GM12801 (cell line): ENCODE measurements around the gene KLHL41.

Source experiments
- TF ChIP-seq, protein P1 (sequence below): IDR thresholded peaks from one replicate; pipeline ENCODE4 v1.5.1; 2011; ENCODE audit warnings: control low read depth; ENCODE audit not compliant: insufficient read length; ENCODE audit errors: extremely low read depth

Gene KLHL41

GRCh38 chr2:169510496-169510895, 994 bp downstream of the KLHL41 start:
- TF ChIP-seq, protein P1, sequence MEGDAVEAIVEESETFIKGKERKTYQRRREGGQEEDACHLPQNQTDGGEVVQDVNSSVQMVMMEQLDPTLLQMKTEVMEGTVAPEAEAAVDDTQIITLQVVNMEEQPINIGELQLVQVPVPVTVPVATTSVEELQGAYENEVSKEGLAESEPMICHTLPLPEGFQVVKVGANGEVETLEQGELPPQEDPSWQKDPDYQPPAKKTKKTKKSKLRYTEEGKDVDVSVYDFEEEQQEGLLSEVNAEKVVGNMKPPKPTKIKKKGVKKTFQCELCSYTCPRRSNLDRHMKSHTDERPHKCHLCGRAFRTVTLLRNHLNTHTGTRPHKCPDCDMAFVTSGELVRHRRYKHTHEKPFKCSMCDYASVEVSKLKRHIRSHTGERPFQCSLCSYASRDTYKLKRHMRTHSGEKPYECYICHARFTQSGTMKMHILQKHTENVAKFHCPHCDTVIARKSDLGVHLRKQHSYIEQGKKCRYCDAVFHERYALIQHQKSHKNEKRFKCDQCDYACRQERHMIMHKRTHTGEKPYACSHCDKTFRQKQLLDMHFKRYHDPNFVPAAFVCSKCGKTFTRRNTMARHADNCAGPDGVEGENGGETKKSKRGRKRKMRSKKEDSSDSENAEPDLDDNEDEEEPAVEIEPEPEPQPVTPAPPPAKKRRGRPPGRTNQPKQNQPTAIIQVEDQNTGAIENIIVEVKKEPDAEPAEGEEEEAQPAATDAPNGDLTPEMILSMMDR = no peak

DNA sequence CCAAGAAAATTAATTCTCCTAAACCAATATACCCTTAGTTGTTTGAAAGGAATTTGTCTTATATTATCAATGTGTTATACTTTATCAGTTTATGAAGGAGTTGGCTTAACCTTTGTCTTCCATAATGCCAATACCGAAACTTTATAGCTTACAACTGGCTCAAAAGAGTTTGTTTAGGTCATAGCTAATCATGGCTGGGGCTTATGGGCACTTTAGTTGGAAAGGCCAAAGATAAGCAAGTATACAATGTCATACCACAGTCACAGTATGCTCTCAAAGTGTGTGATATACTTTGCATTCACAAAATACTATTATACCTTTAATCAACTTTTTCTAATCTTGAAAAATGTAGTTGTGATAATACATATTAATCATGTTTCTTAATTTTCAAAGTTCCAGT, 2.3 kb downstream of the KLHL41 start:
- TF ChIP-seq, protein P1 = no peak

DNA sequence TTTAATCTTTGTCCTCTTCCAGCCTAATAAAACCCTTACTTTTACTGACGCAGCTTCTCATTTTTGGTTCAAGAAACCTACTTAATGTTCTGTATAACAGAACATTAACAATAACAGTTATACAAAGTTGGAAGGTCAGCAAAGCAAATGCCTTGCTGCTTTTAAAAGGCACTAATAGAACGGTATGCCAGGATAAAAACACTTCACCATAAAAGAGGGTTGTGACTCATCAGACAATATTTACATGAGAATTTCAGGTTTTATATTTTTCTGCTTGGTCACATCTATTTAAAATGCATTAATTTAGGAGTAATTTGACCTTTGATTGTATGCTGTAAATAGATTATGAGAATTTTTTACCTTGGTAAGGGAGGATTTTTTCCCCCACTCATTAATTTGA, 3.0 kb downstream of the KLHL41 start:
- TF ChIP-seq, protein P1 = no peak

DNA sequence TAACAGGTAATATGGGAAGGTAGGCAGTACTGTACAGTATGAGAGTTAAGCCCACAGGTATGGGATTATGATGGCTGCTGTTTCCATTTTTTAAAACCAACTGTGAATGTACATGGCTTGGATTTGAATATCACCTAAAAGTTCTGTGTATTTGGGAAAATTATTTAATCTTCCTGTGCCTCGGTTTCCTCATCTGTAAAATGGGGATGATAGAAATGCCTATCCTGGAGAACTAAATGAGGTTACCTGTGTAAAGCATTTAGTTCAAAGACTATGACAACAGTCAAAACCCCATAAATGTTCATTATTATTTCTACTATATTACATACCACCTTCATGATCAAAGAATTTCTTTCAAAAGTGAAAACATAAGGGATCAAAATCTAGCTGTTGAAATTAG, 3.6 kb downstream of the KLHL41 start:
- TF ChIP-seq, protein P1 = no peak

DNA sequence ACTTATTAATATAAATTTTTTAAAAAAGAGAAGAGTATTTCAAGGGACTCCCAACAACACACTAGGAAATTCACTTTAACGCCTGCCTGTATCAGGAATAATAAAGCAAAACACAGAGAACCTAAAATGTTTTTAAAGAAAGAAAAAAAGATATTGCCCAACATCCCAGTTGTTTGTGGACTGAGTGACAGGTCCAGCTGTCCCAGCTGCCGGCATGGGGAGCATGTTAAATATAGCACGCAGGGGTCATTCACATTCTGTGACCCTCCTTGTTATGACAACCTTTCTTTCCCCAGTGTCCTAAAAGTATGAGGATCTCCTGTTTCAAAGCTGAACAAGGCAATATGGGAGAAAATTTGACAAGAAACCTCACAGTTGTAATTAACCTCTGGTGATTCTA, 4.4 kb downstream of the KLHL41 start:
- TF ChIP-seq, protein P1 = no peak

GRCh38 chr2:169520896-169521295, 11.4 kb downstream of the KLHL41 start:
- TF ChIP-seq, protein P1 = no peak

GRCh38 chr2:169523681-169524080, 14.2 kb downstream of the KLHL41 start:
- TF ChIP-seq, protein P1 = no peak

DNA sequence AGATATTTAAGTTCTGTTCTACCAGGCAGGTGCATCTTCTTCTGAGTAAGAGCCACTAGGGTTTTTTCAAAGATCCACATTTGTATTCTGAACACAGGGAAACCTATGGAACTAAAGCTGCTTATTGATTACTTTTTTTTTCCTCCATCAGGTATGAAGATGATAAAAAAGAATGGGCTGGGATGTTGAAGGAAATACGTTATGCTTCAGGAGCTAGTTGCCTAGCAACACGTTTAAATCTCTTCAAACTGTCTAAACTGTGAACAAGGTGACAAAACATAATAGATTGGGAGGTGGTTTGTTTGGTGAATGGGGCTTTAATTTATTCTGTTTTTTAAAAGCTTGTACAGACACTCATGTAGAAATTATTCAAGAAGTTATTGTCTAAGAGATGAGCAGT, 15.9 kb downstream of the KLHL41 start:
- TF ChIP-seq, protein P1 = no peak
